Measurements from ENCODE around the gene MPPED1. TPM values are rescaled to one million over a fixed set of nuclear protein-coding genes. Genes with fewer than 3 reads are reported as not detected.

MPPED1 gene
- total RNA-seq, 1 donor = not detected

- no peak overlapping the region for H3K4me3 ChIP-seq (ENCODE audit: low read depth, low read length)
- DNase-seq (ENCODE audit: low read depth) = no peak
- TF ChIP-seq, protein P1, sequence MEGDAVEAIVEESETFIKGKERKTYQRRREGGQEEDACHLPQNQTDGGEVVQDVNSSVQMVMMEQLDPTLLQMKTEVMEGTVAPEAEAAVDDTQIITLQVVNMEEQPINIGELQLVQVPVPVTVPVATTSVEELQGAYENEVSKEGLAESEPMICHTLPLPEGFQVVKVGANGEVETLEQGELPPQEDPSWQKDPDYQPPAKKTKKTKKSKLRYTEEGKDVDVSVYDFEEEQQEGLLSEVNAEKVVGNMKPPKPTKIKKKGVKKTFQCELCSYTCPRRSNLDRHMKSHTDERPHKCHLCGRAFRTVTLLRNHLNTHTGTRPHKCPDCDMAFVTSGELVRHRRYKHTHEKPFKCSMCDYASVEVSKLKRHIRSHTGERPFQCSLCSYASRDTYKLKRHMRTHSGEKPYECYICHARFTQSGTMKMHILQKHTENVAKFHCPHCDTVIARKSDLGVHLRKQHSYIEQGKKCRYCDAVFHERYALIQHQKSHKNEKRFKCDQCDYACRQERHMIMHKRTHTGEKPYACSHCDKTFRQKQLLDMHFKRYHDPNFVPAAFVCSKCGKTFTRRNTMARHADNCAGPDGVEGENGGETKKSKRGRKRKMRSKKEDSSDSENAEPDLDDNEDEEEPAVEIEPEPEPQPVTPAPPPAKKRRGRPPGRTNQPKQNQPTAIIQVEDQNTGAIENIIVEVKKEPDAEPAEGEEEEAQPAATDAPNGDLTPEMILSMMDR (IDR thresholded peaks at IDR 0.05; ENCODE audit: insufficient read depth, low read length) = no peak
Observed at GRCh38 chr22:43392385-43392989, 19.3 kb upstream of the MPPED1 start.

GRCh38 chr22:43393132-43393843 is 18.5 kb upstream of the MPPED1 start:
- H3K4me3 ChIP-seq (ENCODE audit: low read depth, low read length) = no peak overlapping the region
- TF ChIP-seq, protein P1 (IDR thresholded peaks at IDR 0.05; ENCODE audit: insufficient read depth, low read length) = no peak
- no peak for DNase-seq (ENCODE audit: low read depth)

DNA sequence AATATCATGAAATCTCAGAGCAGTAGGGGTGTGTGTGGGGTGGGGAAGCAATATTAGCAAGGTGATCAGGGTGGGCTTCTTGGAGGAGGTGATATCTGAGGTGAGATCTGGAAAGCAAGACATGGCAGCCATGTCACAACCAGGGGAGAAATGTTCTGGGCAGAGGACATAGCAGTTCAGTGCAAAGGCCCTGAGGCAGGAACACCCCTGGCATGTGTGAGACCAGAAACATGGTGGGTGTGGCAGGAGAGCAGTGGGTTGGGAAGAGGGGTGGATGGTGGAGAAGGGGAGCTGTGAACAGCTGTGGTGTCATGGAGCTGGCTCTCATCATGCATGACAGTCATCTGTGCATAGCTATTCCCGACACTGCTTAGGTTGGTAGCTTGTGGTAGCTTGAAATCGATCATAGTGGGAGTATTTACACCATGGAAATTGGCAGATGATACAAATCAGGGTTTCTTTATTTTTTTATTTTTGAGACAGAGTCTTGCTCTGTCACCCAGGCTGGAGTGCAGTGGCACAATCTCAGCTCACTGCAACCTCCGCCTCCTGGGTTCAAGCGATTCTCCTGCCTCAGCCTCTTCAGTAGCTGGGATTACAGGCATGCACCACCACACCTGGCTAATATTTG is 17.9 kb upstream of the MPPED1 start:
- TF ChIP-seq, protein P1 (IDR thresholded peaks at IDR 0.05; ENCODE audit: insufficient read depth, low read length) = no peak
- no peak for DNase-seq (ENCODE audit: low read depth)
- H3K4me3 ChIP-seq (ENCODE audit: low read depth, low read length) = no peak overlapping the region

DNA sequence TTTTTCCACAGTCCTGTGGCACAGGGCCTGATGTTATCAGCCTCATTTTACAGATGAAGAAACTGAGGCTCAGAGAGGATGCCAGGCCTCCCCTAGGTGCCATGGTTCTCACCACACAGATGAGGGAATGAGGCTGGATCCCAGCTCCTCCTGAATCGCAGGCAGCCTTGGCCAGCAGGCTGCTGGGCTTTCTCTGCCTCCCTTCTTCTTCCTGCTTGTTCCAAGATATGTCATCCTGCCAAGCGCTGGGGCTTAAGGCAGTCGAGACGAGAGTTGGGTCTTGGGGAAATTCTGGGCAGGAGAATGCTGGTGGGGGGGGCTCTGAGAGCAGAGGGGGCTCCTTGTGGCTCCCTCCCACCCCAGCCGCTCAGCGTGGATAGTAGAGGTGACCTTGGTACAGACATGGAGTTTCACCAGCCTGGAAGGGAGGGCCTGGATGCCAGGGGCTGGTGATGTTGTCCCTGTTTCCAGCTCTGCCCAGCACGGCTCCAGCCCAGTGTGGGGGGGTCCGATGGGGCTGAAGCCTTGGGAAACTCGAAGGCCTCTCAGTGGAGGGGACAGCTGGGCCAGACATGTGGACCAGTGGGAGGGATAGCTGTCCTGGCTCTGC is 16.6 kb upstream of the MPPED1 start:
- no peak overlapping the region for H3K4me3 ChIP-seq (ENCODE audit: low read depth, low read length)
- TF ChIP-seq, protein P1 (IDR thresholded peaks at IDR 0.05; ENCODE audit: insufficient read depth, low read length) = no peak
- DNase-seq (ENCODE audit: low read depth) = no peak

GRCh38 chr22:43396321-43396933 is 15.4 kb upstream of the MPPED1 start:
- TF ChIP-seq, protein P1 (IDR thresholded peaks at IDR 0.05; ENCODE audit: insufficient read depth, low read length) = no peak
- no peak for DNase-seq (ENCODE audit: low read depth)
- H3K4me3 ChIP-seq (ENCODE audit: low read depth, low read length) = no peak overlapping the region

GRCh38 chr22:43396934-43397457 is 14.8 kb upstream of the MPPED1 start:
- no peak for DNase-seq (ENCODE audit: low read depth)
- TF ChIP-seq, protein P1 (IDR thresholded peaks at IDR 0.05; ENCODE audit: insufficient read depth, low read length) = no peak
- H3K4me3 ChIP-seq (ENCODE audit: low read depth, low read length) = no peak overlapping the region

Measured in fibroblast of the aortic adventitia (primary cell).